ENCODE measurements around the gene YY1AP1. TPM values are rescaled to one million over a fixed set of nuclear protein-coding genes. Genes with fewer than 3 reads are reported as not detected.

Gene YY1AP1
- total RNA-seq, result 10 to 100 TPM; 50.3 to 54.4 TPM

GRCh38 chr1:155688324-155689080 lies at the start of gene YY1AP1:
YY1AP1 (minus strand) TSS chr1:155688774; CDS start chr1:155680436, 8,338 bp downstream.

GRCh38 chr1:155689081-155689607 lies 570 bp upstream of the YY1AP1 start, which contains the start of gene DAP3:
DAP3 (plus strand) TSS chr1:155689091; CDS start chr1:155709780, 20,689 bp downstream.

GRCh38 chr1:155609515-155610256 lies 78.9 kb downstream of the YY1AP1 start, which contains the start of gene MSTO1:
MSTO1 (plus strand) TSS chr1:155610218; CDS start chr1:155610249, 31 bp downstream.

Other genes with a start within 250 kb of the YY1AP1 start
- gene ASH1L, start 126.0 kb downstream of the YY1AP1 start, total RNA-seq, result 10 to 100 TPM; 19.6 to 23.3 TPM
- gene MSTO1, start 78.6 kb downstream of the YY1AP1 start, total RNA-seq, result 10 to 100 TPM; 17.6 to 31.0 TPM
- 100 to 1,000 TPM in 1 of 2 donors, 10 to 100 TPM in 1; 65.7 to 100 TPM for gene DAP3, start 317 bp upstream of the YY1AP1 start, total RNA-seq
- 10 to 100 TPM; 30.6 to 31.6 TPM for gene GON4L, start 168.4 kb upstream of the YY1AP1 start, total RNA-seq
- 10 to 100 TPM; 19.0 to 21.0 TPM for gene SYT11, start 170.8 kb upstream of the YY1AP1 start, total RNA-seq
- gene RIT1, start 222.6 kb upstream of the YY1AP1 start, total RNA-seq, result 10 to 100 TPM; 48.0 to 50.6 TPM
- 10 to 100 TPM; 30.6 to 35.6 TPM for gene KHDC4, start 245.6 kb upstream of the YY1AP1 start, total RNA-seq

All from melanocyte of skin (primary cell).